H9 (cell line): ENCODE data around the gene RNF213. TPM values are rescaled to one million over a fixed set of nuclear protein-coding genes. Genes with fewer than 3 reads are reported as not detected.

Experiments used
- DNase-seq: peaks from one replicate; pipeline ENCODE4 v3.0.0-alpha.2; 2017
- H2AFZ ChIP-seq: one replicate; pipeline ENCODE4 v1.6.1; 2013; ENCODE audit warnings: mild to moderate bottlenecking, low read length, control low read depth, moderate library complexity
- H2AK5ac ChIP-seq: 2 replicates; pipeline ENCODE4 v1.6.1; 2013; ENCODE audit warnings: low read length, control low read depth, mixed read lengths; ENCODE audit not compliant: insufficient read length
- H2BK120ac ChIP-seq: one replicate; pipeline ENCODE4 v1.6.1; 2013; ENCODE audit warnings: low read depth, mild to moderate bottlenecking, low read length, control low read depth, inconsistent platforms; ENCODE audit not compliant: poor library complexity, severe bottlenecking
- H2BK12ac ChIP-seq: 2 replicates; pipeline ENCODE4 v1.6.1; 2013; ENCODE audit warnings: low read length, control low read depth, mixed read lengths, low read depth; ENCODE audit not compliant: insufficient read length
- H2BK15ac ChIP-seq: 2 replicates; pipeline ENCODE4 v1.6.1; 2013; ENCODE audit warnings: low read depth, low read length, control low read depth
- H2BK20ac ChIP-seq: one replicate; pipeline ENCODE4 v1.6.1; 2013; ENCODE audit warnings: low read depth, mild to moderate bottlenecking, low read length, control low read depth, inconsistent platforms; ENCODE audit not compliant: poor library complexity, severe bottlenecking
- H2BK5ac ChIP-seq: 2 replicates; pipeline ENCODE4 v1.6.1; 2013; ENCODE audit warnings: low read length, control low read depth, mixed read lengths; ENCODE audit not compliant: insufficient read length
- H3K14ac ChIP-seq: 2 replicates; pipeline ENCODE4 v1.6.1; 2013; ENCODE audit warnings: low read length, control low read depth; ENCODE audit not compliant: insufficient read depth
- H3K18ac ChIP-seq: 2 replicates; pipeline ENCODE4 v1.6.1; 2013; ENCODE audit warnings: low read depth, mild to moderate bottlenecking, mixed read lengths, low read length, control low read depth; ENCODE audit not compliant: insufficient read length
- H3K23ac ChIP-seq: 2 replicates; pipeline ENCODE4 v1.6.1; 2013; ENCODE audit warnings: low read length, control low read depth, mixed read lengths, low read depth; ENCODE audit not compliant: insufficient read length
- H3K23me2 ChIP-seq: 2 replicates; pipeline ENCODE4 v1.6.1; 2013; ENCODE audit warnings: low read depth, mild to moderate bottlenecking, mixed read lengths, low read length, control low read depth; ENCODE audit not compliant: insufficient read length, poor library complexity, severe bottlenecking
- H3K27ac ChIP-seq: 2 replicates; pipeline ENCODE4 v1.5.1; 2013; ENCODE audit warnings: low read length, control low read depth, mixed read lengths, low read depth; ENCODE audit not compliant: insufficient read length
- H3K27me3 ChIP-seq: 2 replicates; pipeline ENCODE4 v1.6.1; 2013; ENCODE audit warnings: low read length, control low read depth, inconsistent platforms; ENCODE audit not compliant: insufficient read depth
- H3K4ac ChIP-seq: 2 replicates; pipeline ENCODE4 v1.6.1; 2013; ENCODE audit warnings: low read depth, mild to moderate bottlenecking, control low read depth, inconsistent platforms, low read length, moderate library complexity
- H3K4me1 ChIP-seq: 2 replicates; pipeline ENCODE4 v1.6.1; 2013; ENCODE audit warnings: low read length, control low read depth, inconsistent platforms; ENCODE audit not compliant: insufficient read depth
- H3K4me2 ChIP-seq: 2 replicates; pipeline ENCODE4 v1.6.1; 2013; ENCODE audit warnings: low read length, control low read depth, mixed read lengths; ENCODE audit not compliant: insufficient read length, insufficient read depth
- H3K56ac ChIP-seq: 2 replicates; pipeline ENCODE4 v1.6.1; 2013; ENCODE audit warnings: low read depth, mild to moderate bottlenecking, mixed read lengths, low read length, control low read depth; ENCODE audit not compliant: insufficient read length
- H3K79me1 ChIP-seq: 2 replicates; pipeline ENCODE4 v1.6.1; 2013; ENCODE audit warnings: low read depth, mild to moderate bottlenecking, moderate library complexity, low read length, control low read depth, inconsistent platforms; ENCODE audit not compliant: insufficient read depth, poor library complexity, severe bottlenecking
- H3K79me2 ChIP-seq: 2 replicates; pipeline ENCODE4 v1.6.1; 2013; ENCODE audit warnings: low read length, control low read depth, inconsistent platforms; ENCODE audit not compliant: insufficient read depth
- H3K9ac ChIP-seq: 2 replicates; pipeline ENCODE4 v1.6.1; 2013; ENCODE audit warnings: low read length, control low read depth, mixed read lengths; ENCODE audit not compliant: insufficient read length; ENCODE audit errors: extremely low read depth
- H3K9me3 ChIP-seq: one replicate; pipeline ENCODE4 v1.6.1; 2013; ENCODE audit warnings: low read depth, low read length, inconsistent platforms; ENCODE audit not compliant: control insufficient read depth
- H3T11ph ChIP-seq: one replicate; pipeline ENCODE4 v1.6.1; 2013; ENCODE audit warnings: mild to moderate bottlenecking, low read length, control low read depth, inconsistent platforms
- H4K20me1 ChIP-seq: one replicate; pipeline ENCODE4 v1.6.1; 2013; ENCODE audit not compliant: control insufficient read depth, insufficient read length, insufficient read depth
- H4K5ac ChIP-seq: 2 replicates; pipeline ENCODE4 v1.6.1; 2013; ENCODE audit warnings: low read depth, mild to moderate bottlenecking, mixed read lengths, low read length, control low read depth; ENCODE audit not compliant: insufficient read length
- H4K8ac ChIP-seq: replicated peaks from 2 replicates; pipeline ENCODE4 v1.6.1; 2013; ENCODE audit warnings: low read length, control low read depth, mixed read lengths, low read depth; ENCODE audit not compliant: insufficient read length
- H4K91ac ChIP-seq: 2 replicates; pipeline ENCODE4 v1.6.1; 2013; ENCODE audit warnings: low read depth, mild to moderate bottlenecking, moderate library complexity, mixed read lengths, low read length, control low read depth; ENCODE audit not compliant: insufficient read length
- H3K27ac Mint-ChIP-seq, 3 experiments: 2 replicates in 2 of 3; 3 replicates in 1 of 3; pipeline ENCODE4 v1.8.0; 2020 to 2021; ENCODE audit warnings: mixed read lengths in 3 of 3, mild to moderate bottlenecking in 1 of 3, moderate library complexity in 1 of 3
- H3K27me3 Mint-ChIP-seq: 2 replicates; pipeline ENCODE4 v1.8.0; 2021; ENCODE audit warnings: low read depth, mild to moderate bottlenecking, moderate library complexity, mixed read lengths
- H3K36me3 Mint-ChIP-seq, 3 experiments: 2 replicates in 2 of 3; 3 replicates in 1 of 3; pipeline ENCODE4 v1.8.0; 2020 to 2021; ENCODE audit warnings: low read depth in 3 of 3, mixed read lengths in 3 of 3; ENCODE audit not compliant: insufficient read depth in 1 of 3
- H3K4me1 Mint-ChIP-seq, 2 experiments: 2 replicates each; pipeline ENCODE4 v1.8.0; 2020; ENCODE audit warnings: mixed read lengths in 2 of 2
- H3K4me3 Mint-ChIP-seq, 2 experiments: 2 replicates in 1 of 2; 3 replicates in 1 of 2; pipeline ENCODE4 v1.8.0; 2020 to 2021; ENCODE audit warnings: mild to moderate bottlenecking in 2 of 2, mixed read lengths in 2 of 2, moderate library complexity in 1 of 2
- H3K9me3 Mint-ChIP-seq, 2 experiments: 2 replicates in 1 of 2; 3 replicates in 1 of 2; pipeline ENCODE4 v1.8.0; 2020; ENCODE audit warnings: mild to moderate bottlenecking in 2 of 2, mixed read lengths in 2 of 2, moderate library complexity in 1 of 2
- WGBS: extraction: QIAGEN DNeasy Blood & Tissue Kit; methylation state at CpG from one replicate; pipeline ENCODE4 v1.1.7; 2013; ENCODE audit warnings: missing lambda C conversion rate, low lambda C conversion rate, mixed read lengths; ENCODE audit not compliant: insufficient read length; ENCODE audit errors: extremely low coverage; 5-methylcytosine and 5-hydroxymethylcytosine counted together
- total RNA-seq: library from RNA; stranded (reverse); gene quantifications from 2 replicates; pipeline ENCODE4 v1.2.1, GENCODE V29; 2021
- TF ChIP-seq, protein P1 (sequence below): fragments of 200-600 bp; sonication (generic); conservative IDR thresholded peaks from 3 replicates; pipeline ENCODE4 v1.8.0; 2021; ENCODE audit warnings: antibody characterized with exemption, mild to moderate bottlenecking

RNF213 gene
- total RNA-seq, 1 experiment from 2014 or later: 34.3 TPM

DNA sequence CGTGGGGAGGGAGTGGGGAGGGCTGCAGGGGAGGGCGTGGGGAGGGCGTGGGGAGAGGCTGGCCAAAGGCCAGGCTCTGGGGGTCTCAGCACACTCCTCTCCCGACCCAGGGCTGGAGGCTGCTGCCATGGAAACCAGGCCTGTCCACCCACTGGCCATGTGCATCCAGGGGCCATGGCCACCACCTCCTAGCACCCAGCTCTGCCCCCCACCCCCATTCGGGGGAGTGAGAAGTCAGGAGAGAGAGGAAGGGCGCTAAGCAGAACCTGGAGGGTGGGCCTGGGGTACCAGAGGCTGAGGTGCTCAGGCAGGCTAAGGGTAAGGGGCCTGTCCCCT lies 184.0 kb downstream of the RNF213 start:
- H3K9me3 Mint-ChIP-seq: no peaks in the 10 kb centered on the region
- no peaks in the 10 kb centered on the region for H3K23me2 ChIP-seq
- no peaks in the 10 kb centered on the region for H3K36me3 Mint-ChIP-seq
- H3K79me2 ChIP-seq: no peaks in the 10 kb centered on the region
- WGBS: no CpG with 5 or more reads among the region's 6 CpGs
- no peaks in the 10 kb centered on the region for H3K4me1 ChIP-seq
- TF ChIP-seq, protein P1, sequence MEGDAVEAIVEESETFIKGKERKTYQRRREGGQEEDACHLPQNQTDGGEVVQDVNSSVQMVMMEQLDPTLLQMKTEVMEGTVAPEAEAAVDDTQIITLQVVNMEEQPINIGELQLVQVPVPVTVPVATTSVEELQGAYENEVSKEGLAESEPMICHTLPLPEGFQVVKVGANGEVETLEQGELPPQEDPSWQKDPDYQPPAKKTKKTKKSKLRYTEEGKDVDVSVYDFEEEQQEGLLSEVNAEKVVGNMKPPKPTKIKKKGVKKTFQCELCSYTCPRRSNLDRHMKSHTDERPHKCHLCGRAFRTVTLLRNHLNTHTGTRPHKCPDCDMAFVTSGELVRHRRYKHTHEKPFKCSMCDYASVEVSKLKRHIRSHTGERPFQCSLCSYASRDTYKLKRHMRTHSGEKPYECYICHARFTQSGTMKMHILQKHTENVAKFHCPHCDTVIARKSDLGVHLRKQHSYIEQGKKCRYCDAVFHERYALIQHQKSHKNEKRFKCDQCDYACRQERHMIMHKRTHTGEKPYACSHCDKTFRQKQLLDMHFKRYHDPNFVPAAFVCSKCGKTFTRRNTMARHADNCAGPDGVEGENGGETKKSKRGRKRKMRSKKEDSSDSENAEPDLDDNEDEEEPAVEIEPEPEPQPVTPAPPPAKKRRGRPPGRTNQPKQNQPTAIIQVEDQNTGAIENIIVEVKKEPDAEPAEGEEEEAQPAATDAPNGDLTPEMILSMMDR: no peak
- H3T11ph ChIP-seq: no peak overlapping the region
- no peak overlapping the region for H3K23ac ChIP-seq
- H3K27me3 Mint-ChIP-seq: peaks cover 37% of the 10 kb centered on the region
- no peak overlapping the region for H2BK20ac ChIP-seq
- no peak overlapping the region for H2AK5ac ChIP-seq
- peaks cover 7 to 19% of the 10 kb centered on the region in 2 experiments for H3K4me1 Mint-ChIP-seq
- no peak overlapping the region for H2BK5ac ChIP-seq
- H3K79me1 ChIP-seq: no peaks in the 10 kb centered on the region
- H2BK120ac ChIP-seq: no peak overlapping the region
- no peaks in the 10 kb centered on the region for H3K9me3 ChIP-seq
- no peak overlapping the region for H3K27ac ChIP-seq
- H2AFZ ChIP-seq: no peak overlapping the region
- H3K27me3 ChIP-seq: no peaks in the 10 kb centered on the region
- DNase-seq: no peak
- H2BK12ac ChIP-seq: no peak overlapping the region
- H3K4ac ChIP-seq: no peak overlapping the region
- no peaks in the 10 kb centered on the region for H4K20me1 ChIP-seq
- H3K27ac Mint-ChIP-seq: no peak overlapping the region
- no peak overlapping the region for H3K18ac ChIP-seq
- H3K14ac ChIP-seq: 0 out of 2 replicates have a peak overlapping the region, but pooled peaks have one; percentile 12
- H2BK15ac ChIP-seq: no peak overlapping the region
- no peak overlapping the region for H3K4me2 ChIP-seq
- no peak overlapping the region for H3K4me3 Mint-ChIP-seq
- no peak overlapping the region for H4K8ac ChIP-seq
- no peak overlapping the region for H3K9ac ChIP-seq
- H4K5ac ChIP-seq: no peak overlapping the region
- H4K91ac ChIP-seq: no peak overlapping the region
- no peak overlapping the region for H3K56ac ChIP-seq
